ENCODE results near the gene EGFL7.
"Not testable (repeated sequence)": the region's sequence is repeated elsewhere in the genome, so short reads cannot be mapped to it uniquely, and the experiment has no call there.

Gene EGFL7

DNA sequence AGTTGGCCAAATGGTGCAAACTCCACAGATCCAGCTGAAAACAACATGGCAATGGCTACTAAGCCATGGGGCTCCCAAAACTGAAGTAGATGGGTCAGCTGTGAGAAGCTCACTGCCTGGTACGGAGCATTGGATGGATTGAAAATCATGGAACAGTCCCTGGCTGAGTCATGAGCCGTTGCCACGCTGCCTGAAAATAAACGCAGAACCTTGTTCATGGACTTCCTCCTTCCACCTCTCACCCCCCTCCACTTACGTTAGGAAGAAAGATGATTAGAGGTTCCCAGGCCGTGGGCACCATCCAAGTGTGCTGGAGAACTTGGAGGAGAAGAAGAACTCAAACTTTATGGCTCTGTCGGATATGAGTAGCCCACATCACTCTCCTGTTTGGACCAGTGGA is 42.8 kb downstream of the EGFL7 start:
- no peak for DNase-seq

DNA sequence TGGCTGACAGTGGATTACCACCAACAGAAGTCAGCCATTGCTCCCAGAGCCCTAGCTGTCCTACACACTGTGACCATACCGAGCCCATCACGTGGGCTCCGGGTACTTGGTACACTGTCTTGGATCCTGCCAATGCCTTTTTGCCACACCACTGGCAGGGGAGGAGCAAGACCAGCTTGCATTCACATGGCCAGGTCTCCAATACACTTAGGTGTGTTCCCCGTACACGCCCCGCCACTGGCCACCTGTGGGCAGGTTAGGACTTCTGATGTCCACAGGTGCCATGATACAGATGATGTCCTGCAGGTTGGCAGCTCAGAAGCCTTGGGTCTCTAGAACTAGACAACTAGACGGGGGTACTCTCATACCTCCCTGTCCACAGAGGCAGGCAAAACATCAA is 44.3 kb downstream of the EGFL7 start:
- DNase-seq, result no peak

DNA sequence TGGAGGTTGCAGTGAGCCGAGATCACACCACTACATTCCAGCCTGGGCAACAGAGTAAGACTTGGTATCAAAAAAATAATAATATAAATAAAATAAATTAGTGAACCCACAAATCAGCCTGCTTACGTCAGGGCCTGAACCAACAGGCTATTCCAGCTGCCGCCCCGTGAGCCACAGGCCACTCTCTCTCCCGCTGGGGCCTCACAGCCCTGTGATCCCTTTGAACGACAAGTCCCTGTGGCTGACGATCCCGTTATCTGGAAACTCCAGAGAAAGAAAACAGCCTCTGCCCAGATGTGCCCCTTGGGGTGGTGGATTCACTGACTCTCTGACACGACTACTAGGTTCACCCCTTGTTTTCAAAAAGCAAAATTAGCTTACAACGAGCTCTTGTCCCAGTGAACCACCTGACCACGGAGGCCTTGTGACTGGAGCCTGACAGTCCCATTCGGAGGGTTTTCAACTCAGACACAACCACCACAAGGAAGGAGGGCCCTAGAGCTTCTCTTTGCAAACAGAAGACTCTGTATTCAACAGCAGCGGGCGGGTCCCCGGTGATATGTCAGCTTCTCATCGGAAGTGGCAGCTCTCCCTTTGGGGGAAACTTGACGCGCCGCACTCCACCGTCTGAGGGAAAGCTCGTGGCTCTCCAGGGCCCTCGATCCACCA is 45.3 kb downstream of the EGFL7 start:
- no peak for DNase-seq

DNA sequence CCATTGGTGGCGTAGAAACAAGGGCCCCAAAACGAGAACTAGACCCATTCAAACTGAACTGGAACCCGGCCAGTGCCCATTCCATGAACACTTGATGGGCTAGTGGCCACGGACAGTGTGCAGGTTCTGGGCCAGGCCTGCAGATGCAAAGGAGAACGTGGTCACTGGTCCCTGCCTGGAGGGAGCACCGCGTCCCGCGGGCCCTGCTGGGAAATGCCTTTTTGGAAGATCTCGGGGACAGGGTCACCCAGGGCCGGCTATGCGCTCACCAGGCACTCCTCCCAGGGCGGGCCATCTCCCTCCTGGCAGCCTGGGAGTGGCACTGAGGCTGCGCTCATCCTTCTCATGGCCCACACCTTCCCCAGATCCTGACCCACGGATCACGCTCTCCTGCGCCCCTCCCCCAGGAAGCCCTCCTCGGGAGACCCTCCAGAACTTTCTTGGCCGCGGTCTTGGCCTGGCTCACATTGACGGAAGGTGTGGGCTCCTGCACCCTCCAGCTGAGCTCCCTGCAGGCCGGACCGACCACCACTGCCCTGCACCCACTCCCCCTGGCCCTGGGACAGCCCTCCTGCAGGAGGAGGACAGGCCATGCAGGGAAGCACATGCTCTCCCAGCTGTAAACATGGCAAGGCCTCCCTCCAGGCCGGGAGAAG is 46.9 kb downstream of the EGFL7 start:
- DNase-seq, result no peak

DNA sequence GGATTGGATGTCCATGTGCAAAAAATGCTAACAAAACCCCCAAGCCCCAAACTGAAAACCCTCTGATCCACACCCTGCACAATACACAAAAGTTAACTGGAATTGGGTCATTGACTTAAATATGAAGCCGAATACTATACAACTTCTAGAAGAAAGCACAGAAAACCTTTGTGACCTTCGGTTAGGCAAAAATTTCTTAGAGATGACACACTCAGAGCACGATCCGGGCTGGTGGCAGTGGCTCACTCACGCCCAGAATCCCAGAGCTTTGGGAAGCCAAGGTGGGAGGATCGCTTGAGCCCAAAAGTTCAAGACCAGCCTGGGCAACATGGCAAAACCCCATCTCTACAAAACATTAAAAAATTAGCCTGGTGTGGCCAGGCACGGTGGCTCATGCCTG is 47.8 kb downstream of the EGFL7 start:
- DNase-seq, result no peak

DNA sequence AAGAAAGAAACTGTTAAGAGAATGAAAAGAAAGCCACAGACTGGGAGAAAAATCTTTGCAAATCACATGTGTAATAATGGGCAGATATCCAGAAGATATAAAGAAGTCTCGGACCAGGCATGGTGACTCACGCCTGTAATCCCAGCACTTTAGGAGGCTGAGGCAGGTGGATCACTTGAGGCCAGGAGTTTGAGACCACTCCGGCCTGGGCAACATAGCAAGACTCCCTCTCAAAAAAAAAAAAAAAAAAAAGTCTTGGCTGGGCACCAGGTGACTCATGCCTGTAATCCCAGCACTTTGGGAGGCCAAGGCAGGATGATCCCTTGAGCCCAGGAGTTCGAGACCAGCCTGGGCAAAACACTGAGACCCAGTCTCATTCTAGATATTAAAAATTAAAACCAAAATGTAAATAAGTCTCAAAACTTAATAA is 48.5 kb downstream of the EGFL7 start:
- not testable (repeated sequence) for DNase-seq

DNA sequence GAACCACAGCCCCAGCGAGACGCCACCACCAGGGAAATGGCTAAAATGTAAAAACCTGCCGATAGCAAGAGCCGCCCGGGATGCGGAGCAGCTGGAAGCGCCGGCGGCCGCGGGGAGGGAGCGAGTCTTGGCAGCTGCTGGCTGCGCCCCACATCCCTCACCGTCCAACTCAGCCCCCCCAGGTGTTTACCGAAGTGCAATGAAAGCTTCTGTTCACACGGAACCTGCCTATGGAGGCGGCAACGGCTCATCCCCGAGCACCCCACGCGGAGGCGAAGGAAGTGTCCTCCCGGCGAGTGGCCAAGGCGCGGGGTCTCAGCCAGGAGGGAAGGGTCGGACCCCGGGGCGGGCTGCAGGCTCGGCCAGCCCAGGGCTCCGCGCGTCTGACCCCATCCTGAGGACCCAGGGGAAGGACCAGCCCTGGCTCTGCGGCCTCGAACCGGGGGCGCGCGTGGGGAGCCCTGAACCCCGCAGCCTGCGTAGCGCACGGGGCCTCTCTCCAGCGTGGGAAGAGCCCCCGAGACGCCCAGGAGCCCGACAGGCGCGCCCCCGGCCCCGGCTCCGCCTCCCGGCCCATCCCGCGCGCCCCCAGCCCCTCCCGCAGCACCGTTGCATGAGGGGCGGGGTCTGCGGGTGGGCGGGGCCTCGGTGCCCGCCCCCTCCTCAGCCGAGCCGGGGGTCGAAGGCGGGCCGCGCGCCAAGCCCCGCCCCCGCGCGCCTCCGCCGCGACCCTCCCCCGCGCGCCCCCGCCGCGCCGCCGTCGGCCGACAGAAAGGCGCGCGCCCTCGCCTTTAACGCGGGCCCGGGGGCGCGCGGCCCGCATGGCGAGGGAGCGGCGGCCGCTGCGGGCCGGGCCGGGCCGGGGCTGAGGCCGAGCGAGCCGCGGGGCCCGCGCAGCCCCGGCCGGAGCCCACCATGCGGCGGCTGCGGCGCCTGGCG is 49.3 kb downstream of the EGFL7 start, which contains the start of gene DIPK1B:
Gene DIPK1B (plus strand): TSS at position 822 of the 939 bp plus-strand sequence. CDS start 94 bp downstream, at position 916.
- DNase-seq, result no peak

DNA sequence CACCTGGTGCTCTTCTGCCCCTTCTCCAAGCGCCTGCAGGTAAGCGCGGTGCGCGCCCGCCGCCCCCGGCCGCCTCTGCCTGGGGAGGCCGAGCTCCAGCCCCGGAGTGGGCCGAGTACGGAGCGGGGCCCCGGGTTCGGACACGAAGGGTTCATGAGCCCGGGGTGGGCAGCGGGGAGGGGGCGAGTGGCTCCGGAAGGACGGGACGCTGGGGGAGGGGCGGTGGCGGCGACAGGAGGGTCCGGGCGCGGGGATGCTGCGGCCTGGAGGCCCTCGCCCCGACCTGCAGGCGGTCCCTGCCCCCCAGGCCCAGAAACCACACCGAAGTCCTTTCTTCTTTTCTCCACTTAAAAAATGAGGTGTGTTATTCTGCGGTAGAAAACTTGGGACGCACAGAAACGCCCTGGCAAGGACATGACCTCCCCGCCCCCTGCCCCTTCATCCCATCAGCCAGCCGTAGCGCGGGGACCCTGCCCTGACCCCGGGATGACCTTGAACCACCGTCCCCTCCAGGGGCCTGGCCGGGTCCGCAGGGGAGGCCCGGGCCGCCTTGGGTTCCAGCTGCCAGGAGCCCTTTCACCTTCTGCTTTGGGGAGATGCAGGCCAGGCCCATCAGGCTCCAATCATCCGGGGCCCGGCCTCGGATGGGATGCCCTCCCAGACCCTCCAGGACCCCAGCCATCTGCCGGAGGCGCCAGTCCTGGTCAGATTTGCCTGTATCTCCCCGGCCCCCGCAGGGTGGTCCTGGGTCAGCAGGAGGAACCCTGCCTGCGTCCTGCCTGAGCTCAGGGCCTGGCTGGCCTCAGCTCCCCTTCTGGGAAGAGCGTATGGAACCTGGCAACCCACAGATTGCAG is 50.2 kb downstream of the EGFL7 start:
- no peak for DNase-seq

DNA sequence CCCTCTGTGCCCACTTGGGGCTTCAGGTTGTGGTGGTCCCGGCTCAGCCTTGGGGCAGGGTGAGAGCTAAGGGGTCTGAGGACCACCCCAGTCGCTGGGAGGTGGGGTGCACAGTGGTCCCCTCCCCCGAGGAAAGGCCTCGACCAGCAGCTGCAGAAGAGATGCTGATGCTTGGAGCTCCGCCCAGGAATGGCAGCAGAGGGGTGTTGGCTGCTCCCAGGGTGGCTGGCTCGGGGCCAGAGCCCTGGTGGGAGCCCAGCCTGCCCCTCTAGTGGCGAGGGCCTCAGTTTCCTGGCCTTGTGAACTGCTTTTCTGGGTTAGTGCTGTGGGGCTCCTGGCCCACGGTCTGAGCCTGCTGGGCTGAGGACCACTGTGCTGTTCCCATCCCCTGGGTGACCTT is 50.8 kb downstream of the EGFL7 start:
- no peak for DNase-seq

DNA sequence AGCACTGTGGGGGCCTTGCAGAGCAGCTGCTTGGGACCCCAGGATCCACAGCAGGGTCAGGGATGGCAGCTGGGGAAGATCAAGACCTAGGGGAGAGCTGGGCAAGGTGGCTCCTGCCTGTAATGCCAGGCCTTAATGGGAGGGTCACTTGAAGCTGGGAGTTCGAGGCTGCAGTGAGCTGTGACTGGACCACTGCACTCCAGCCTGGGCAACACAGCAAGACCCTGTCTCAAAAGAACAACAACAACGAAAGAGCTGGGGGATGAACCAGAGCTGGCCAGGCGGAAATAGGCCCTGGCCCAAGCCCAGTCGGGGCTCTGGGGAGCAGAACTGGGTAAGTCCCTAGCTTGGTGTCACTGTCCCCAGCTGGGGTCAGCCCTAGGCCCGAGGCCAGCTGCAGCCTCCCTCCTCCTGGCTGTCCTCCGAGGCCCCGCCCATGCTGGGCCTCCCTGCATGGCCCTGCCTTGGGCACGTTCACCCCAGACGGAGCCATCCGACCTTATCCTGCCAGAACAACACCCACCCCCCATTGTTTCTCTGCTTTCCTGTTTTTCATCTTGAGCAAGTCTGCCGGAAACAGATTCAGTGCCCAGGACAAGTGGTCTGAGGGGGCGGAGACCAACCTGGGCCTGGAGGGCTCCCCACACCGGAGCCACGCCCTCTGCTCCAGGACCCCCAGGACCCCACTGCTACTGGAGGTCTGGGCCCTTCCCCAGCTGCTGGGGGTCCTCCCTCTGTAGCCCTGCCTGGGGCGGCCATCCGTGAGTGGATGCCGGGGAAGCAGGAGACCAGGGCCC is 51.6 kb downstream of the EGFL7 start:
- DNase-seq, result no peak

DNA sequence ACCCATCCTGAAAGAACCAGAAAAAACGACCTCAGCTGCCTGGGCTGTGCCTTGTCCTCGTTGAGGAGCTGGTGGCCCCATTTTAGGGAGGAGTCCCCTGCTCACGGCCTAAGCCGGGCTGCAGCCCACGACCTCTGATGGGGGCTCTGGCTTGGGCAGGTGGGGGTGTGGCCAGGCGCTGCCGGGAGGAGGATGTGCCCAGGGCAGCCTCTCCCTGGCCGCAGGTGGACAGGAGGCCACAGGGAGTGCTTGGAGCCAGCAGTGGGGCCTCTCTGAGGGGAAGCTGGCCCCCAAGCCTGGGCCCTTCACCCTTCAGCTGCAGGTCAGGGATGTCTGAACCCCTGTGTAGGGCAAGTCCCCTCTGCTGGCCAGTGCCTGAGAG is 52.2 kb downstream of the EGFL7 start:
- DNase-seq, result no peak

DNA sequence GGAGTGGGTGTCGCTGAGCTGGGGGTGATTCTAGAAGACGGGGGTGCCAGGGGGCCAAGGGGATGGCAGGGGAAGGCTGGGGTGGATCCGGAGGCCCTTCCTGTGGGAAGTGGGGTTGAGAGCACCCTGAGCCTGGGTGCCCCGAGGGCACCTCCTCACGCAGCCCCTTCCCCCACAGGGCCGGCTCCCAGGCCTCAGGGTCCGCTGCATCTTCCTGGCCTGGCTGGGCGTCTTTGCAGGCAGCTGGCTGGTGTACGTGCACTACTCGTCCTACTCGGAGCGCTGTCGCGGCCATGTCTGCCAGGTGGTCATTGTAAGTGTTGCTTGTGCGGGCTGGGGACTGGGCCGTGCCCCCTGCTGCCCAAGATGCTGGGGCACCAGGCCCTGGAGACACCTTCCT is 54.7 kb downstream of the EGFL7 start:
- no peak for DNase-seq

DNA sequence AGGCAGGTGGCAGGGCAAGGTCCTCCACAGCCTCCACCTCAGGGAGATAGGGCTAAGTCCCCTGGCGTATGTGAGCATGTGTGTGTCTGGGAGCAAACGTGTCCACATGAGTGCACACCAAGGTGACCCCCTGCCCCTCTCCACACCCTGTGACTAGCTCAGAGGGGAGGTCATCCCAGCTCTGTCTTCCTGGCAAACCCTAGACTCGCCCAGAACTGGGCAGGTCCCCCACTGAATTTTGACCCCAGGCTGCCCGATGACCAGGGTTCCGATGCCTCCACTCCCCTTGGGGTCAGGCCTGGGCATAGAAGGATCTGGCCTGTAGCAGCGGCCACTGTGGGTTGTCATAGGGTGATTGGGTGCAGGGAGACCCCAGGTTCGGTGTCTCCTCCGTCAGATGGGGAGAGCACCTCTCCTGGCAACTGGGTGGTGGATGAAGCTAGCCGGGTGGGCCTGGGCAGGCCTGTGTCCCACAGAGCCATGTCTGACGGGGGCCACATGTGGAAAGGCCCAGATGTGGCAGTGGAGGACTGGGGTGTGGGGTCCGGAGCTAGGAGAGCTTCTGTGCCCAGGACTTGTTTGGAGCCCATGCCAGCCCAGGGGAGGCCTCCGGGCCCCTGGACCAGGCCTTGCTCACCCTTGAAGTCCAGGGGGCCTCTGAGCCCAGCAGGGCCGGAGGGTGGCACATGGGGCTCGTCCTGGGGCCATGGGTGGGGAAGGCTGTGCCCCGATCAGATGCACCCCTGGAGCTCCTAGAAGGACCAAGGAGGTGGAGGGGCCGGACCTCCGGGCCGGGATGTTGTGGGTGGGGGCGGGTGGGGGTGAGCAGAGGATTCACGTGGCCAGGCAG is 55.9 kb downstream of the EGFL7 start:
- no peak for DNase-seq

DNA sequence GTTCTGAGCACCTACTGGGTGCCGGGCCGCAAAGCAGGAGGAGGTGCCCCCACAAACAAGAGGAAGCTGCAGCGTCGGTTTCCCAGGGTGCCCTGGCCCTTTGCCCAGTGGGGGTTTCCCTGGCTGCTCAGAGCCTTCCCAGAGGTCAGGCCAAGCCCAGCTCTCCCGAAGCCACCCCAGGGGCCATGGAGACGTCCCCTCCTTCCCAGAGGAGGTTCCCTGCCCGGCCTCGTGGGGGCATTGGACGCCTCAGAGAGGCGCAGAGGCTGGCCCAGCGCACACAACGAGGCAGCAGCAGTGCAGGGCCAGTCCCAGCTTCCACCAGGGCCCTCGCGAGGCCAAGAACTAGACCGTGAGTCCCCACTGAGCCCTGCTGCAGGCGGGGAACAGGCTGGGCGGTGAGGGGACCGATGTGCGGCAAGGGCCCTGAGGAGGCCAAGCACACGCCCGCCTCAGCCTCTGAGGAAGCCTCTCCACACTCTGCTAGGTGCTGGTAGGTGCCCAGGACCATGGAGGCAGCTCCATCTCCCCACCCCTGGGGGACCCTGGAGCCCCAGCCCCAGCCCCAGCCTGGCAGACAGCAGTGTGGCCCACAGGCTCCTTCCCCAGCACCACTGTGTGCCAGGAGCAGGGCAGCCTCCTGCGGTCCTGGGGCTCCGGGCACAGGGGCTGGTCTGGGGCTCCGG is 56.6 kb downstream of the EGFL7 start:
- no peak for DNase-seq

DNA sequence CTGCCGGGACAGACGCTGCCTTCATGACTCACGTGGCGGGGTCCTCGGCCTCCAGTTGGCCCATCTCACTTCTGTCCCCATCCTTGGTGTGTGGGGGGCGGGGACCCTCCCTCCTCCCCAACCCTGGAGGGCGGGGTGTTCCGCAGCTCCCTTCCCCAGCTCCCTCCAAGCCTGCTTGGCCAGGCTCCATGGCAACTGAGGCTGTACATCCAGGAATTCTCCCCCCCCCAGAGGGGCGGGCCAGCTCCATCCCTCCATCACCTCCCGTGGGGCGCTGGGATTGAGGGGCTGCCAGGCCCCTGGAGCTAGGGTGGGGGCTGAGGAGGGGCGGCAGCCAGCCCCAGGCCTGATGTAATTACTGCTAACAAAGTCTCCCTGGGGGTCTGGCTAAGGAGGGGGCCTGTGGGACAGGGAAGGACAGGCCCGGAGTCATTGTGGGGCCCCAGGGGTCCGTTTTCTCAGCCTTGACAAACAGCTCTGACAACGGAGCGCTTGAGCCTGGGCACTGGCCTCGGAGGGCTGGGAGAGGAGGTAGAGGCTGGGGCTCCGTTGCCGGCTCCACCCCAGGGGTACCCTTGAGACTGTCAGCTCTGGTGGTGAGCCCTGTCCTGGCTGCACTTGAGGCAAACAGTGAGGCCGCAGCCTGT is 57.7 kb downstream of the EGFL7 start:
- no peak for DNase-seq

DNA sequence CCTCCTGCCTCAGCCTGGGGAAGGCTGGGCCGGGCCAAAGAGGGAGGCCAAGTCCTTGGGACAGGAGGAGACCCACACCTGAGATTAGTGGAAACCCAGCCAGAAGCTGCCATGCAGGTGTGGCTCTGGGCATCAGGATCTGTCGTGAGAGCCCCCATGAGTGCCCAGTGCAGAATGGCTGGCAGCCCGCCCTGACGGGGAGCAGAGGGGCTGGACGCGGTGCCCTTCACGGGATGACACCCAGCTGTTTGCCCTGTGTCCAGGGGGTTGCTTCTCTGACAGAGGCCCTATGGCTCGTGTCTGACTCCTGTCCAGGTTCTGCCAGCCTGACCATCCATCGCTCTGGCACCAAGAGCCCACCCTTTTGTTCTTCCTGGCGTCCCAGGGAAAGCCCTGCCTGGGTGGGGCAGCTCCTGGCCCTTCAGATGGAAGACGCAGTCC is 58.2 kb downstream of the EGFL7 start:
- DNase-seq, result no peak

DNA sequence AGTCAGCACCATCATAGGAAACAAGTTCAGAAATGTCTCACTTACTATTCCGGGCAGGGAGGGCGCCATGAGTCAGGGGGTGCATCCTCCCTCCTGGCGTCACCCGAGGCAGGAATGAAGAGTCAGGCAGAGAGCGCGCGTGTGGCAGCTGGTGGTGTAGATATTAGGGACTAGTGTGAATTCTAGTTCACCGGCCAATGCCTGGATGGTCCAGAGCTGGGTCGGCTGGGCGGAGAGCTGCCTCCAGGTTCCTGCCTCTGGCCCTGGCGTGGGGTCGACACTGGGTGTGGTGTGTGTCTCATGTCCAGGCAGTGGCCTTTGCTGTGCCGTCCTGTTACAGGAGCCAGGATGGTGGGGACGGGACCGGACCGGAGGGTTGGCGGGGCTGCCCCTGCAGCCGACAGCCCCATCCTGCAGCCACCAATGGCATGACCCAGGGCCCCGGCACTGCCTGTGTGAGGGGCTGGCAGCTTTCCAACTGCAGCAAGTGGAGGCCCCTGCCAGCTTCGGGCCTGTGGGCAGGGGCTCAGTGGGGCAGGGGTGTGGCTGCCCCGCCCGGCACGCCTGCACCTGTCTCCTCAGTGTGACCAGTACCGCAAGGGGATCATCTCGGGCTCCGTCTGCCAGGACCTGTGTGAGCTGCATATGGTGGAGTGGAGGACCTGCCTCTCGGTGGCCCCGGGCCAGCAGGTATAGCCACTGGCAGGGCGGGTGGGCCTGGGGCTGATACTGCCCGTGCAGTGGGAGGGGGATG is 58.8 kb downstream of the EGFL7 start:
- no peak for DNase-seq

All from midbrain (tissue), 1 donor.